K562 (cell line): ENCODE results near the gene PRDX2. TPM values are rescaled to one million over a fixed set of nuclear protein-coding genes. Genes with fewer than 3 reads are reported as not detected.

Source experiments
- ATAC-seq: fragments of 200-7000 bp; cut with Tn5 transposase; 3 replicates; pipeline ENCODE4 v1.9.1; 2020; ENCODE audit warnings: moderate library complexity
- BruUV-seq: library from RNA; stranded (reverse); fragments of 400-500 nt; replicated peaks from 2 replicates; lab custom pipeline; 2021; lab: Mats Ljungman, UMichigan
- CTCF ChIA-PET: fragments of 300-600 bp; formaldehyde crosslinking; extraction: SDS; loops from one replicate; lab custom pipeline; 2021; ENCODE audit warnings: low intra/inter-chr PET ratio; lab: Yijun Ruan, JAX
- POLR2A ChIA-PET: fragments of 300-600, 350-650 bp; sonication (Branson Sonifier 250); formaldehyde crosslinking; extraction: SDS; loops from one replicate; lab custom pipeline; 2021; ENCODE audit warnings: antibody characterized with exemption, inconsistent platforms; lab: Yijun Ruan, JAX
- DNase-seq, 4 experiments: peaks; one replicate each; pipeline versions ENCODE4 v3.0.0 to v3.0.0-alpha.2; 2011 to 2018; ENCODE audit warnings: low spot score in 3 of 4, mixed read lengths in 3 of 4; ENCODE audit errors: extremely low read depth in 1 of 4
- FAIRE-seq: peaks from 2 replicates; lab custom pipeline; 2011; peaks lifted over from hg19 to GRCh38; lab: Jason Lieb, UNC
- H2AFZ ChIP-seq: 2 replicates; pipeline ENCODE4 v1.6.0; 2011; ENCODE audit warnings: low read depth, low read length, control low read depth, inconsistent platforms
- H3K27ac ChIP-seq: fragments of 200-600 bp; 3 replicates; pipeline ENCODE4 v1.8.0; 2011; ENCODE audit warnings: low read depth, mild to moderate bottlenecking, control low read depth, inconsistent platforms, low read length, moderate library complexity, mixed read lengths; ENCODE audit errors: extremely low read depth
- H3K27me3 ChIP-seq, 2 experiments: fragments of 300-600 bp in 1 of 2; 2 replicates in 1 of 2; 3 replicates in 1 of 2; pipeline versions ENCODE4 v1.6.0 to v1.8.0; 2011; ENCODE audit warnings: inconsistent platforms in 2 of 2, low read length in 2 of 2, mild to moderate bottlenecking in 1 of 2, mixed read lengths in 1 of 2, moderate library complexity in 1 of 2; ENCODE audit not compliant: control insufficient read depth in 2 of 2, insufficient read depth in 2 of 2
- H3K36me3 ChIP-seq: fragments of 300-600 bp; 3 replicates; pipeline ENCODE4 v1.8.0; 2011; ENCODE audit warnings: mild to moderate bottlenecking, low read length, inconsistent platforms; ENCODE audit not compliant: control insufficient read depth, insufficient read depth
- H3K4me1 ChIP-seq, 2 experiments: fragments of 200-600 bp in 1 of 2; replicated peaks in 1 of 2; 2 replicates in 1 of 2; 3 replicates in 1 of 2; pipeline versions ENCODE4 v1.5.1 to v1.8.0; 2011; ENCODE audit warnings: inconsistent platforms in 2 of 2, low read length in 2 of 2, mild to moderate bottlenecking in 1 of 2, mixed read lengths in 1 of 2, moderate library complexity in 1 of 2; ENCODE audit not compliant: control insufficient read depth in 2 of 2, insufficient read depth in 2 of 2
- H3K4me2 ChIP-seq: 2 replicates; pipeline ENCODE4 v1.6.1; 2011; ENCODE audit warnings: low read length, control low read depth, inconsistent platforms, mixed read lengths; ENCODE audit not compliant: insufficient read depth
- H3K4me3 ChIP-seq: fragments of 200-600 bp; sonication (generic), shearing (Covaris generic); 2 replicates; pipeline ENCODE4 v1.5.1; 2016; ENCODE audit warnings: control low read depth, inconsistent platforms
- H3K79me2 ChIP-seq: fragments of 200-600 bp; 3 replicates; pipeline ENCODE4 v1.8.0; 2011; ENCODE audit warnings: low read length, inconsistent platforms; ENCODE audit not compliant: control insufficient read depth, insufficient read depth
- H3K9ac ChIP-seq, 2 experiments: 2 replicates each; pipeline versions ENCODE4 v1.6.0 to v1.6.1; 2011; ENCODE audit warnings: low read depth in 2 of 2, low read length in 2 of 2, control low read depth in 1 of 2, inconsistent platforms in 1 of 2, mild to moderate bottlenecking in 1 of 2, mixed read lengths in 1 of 2; ENCODE audit not compliant: insufficient read depth in 1 of 2
- H3K9me1 ChIP-seq: one replicate; pipeline ENCODE4 v1.6.0; 2011; ENCODE audit warnings: inconsistent platforms, mild to moderate bottlenecking, low read length, moderate library complexity; ENCODE audit not compliant: control insufficient read depth, insufficient read depth
- H3K9me3 ChIP-seq: replicated peaks from 2 replicates; pipeline ENCODE4 v1.5.1; 2011; ENCODE audit warnings: low read depth, low read length, inconsistent platforms; ENCODE audit not compliant: control insufficient read depth, insufficient read depth
- H4K20me1 ChIP-seq: replicated peaks from 2 replicates; pipeline ENCODE4 v1.6.1; 2011; ENCODE audit warnings: low read length, inconsistent platforms, mixed read lengths; ENCODE audit not compliant: control insufficient read depth, insufficient read depth
- CBX2 ChIP-seq: fragments of 200-600 bp; sonication (generic); IDR thresholded peaks from one replicate; pipeline ENCODE4 v1.6.1; 2012; ENCODE audit warnings: mild to moderate bottlenecking, low read length, inconsistent platforms; ENCODE audit not compliant: insufficient read depth, poor library complexity, severe bottlenecking
- GTF2B ChIP-seq: IDR thresholded peaks from 2 replicates; pipeline ENCODE4 v1.6.1; 2011; ENCODE audit not compliant: insufficient read length; ENCODE audit errors: extremely low read depth
- KAT8 ChIP-seq: fragments of 450-650 bp; IDR thresholded peaks from 2 replicates; pipeline ENCODE4 v1.6.1; 2016; ENCODE audit warnings: low read depth, mild to moderate bottlenecking
- KDM4B ChIP-seq, 2 experiments: fragments of 450-650 bp in 1 of 2; sonication (generic) in 1 of 2; IDR thresholded peaks; 2 replicates each; pipeline ENCODE4 v1.6.1; 2016 to 2017; ENCODE audit warnings: borderline replicate concordance in 2 of 2, antibody characterized with exemption in 1 of 2, low read depth in 1 of 2, mild to moderate bottlenecking in 1 of 2
- MTA1 ChIP-seq: fragments of 450-650 bp; IDR thresholded peaks from 2 replicates; pipeline ENCODE4 v1.6.1; 2017; ENCODE audit warnings: borderline replicate concordance
- NCOR1 ChIP-seq: fragments of 450-650 bp; IDR thresholded peaks from 2 replicates; pipeline ENCODE4 v1.6.1; 2016; ENCODE audit warnings: mild to moderate bottlenecking, moderate library complexity
- NR4A1 ChIP-seq, 2 experiments: fragments of 250-450 bp in 1 of 2; fragments of 450-650 bp in 1 of 2; sonication (Bioruptor Pico) in 1 of 2; IDR thresholded peaks; 2 replicates each; pipeline versions ENCODE4 v1.4.0 to v1.6.1; 2016 to 2020; ENCODE audit warnings: mild to moderate bottlenecking in 2 of 2, missing compliant biosample characterization in 1 of 2, missing genetic modification characterization in 1 of 2, moderate library complexity in 1 of 2
- POLR2AphosphoS5 ChIP-seq: IDR thresholded peaks from 2 replicates; pipeline ENCODE4 v1.6.1; 2011; ENCODE audit warnings: mild to moderate bottlenecking, low read depth, low read length, moderate library complexity; ENCODE audit not compliant: control insufficient read depth, insufficient read depth
- RFX5 ChIP-seq: IDR thresholded peaks from 2 replicates; pipeline ENCODE4 v1.6.1; 2011; ENCODE audit warnings: low read depth, mild to moderate bottlenecking, improper control_type of control experiment, low read length
- SAFB2 ChIP-seq: fragments of 200-400 bp; formaldehyde crosslinking; IDR thresholded peaks from 2 replicates; pipeline ENCODE4 v1.6.1; 2018; ENCODE audit warnings: borderline replicate concordance, low read length, low read depth, moderate library complexity; ENCODE audit not compliant: severe bottlenecking
- SPI1 ChIP-seq: IDR thresholded peaks from 2 replicates; pipeline ENCODE4 v1.6.1; 2011; ENCODE audit warnings: low read depth, low read length, control low read depth, borderline replicate concordance
- TAF9B ChIP-seq: fragments of 450-650 bp; IDR thresholded peaks from 2 replicates; pipeline ENCODE4 v1.6.1; 2018; ENCODE audit warnings: mild to moderate bottlenecking; ENCODE audit not compliant: partially characterized antibody
- YY1 ChIP-seq, 3 experiments: IDR thresholded peaks; 2 replicates each; pipeline ENCODE4 v1.6.1; 2011; ENCODE audit warnings: low read length in 2 of 3, mild to moderate bottlenecking in 2 of 3, moderate library complexity in 2 of 3, borderline replicate concordance in 1 of 3, control low read depth in 1 of 3, low read depth in 1 of 3; ENCODE audit not compliant: insufficient read depth in 3 of 3, insufficient replicate concordance in 2 of 3, control insufficient read depth in 1 of 3, insufficient read length in 1 of 3; ENCODE audit errors: extremely low read depth in 1 of 3
- ZBTB17 ChIP-seq: fragments of 450-650 bp; formaldehyde crosslinking; IDR thresholded peaks from 2 replicates; pipeline ENCODE4 v1.4.0; 2020; ENCODE audit warnings: mild to moderate bottlenecking
- ZNF184 ChIP-seq: sonication (generic); formaldehyde crosslinking; IDR thresholded peaks from 2 replicates; pipeline ENCODE4 v1.5.0; 2020; ENCODE audit warnings: missing genetic modification reagents
- ZNF197 ChIP-seq: fragments of 200-800 bp; sonication (Bioruptor generic); IDR thresholded peaks from 2 replicates; pipeline ENCODE4 v1.6.1; 2016; ENCODE audit warnings: low read depth, missing genetic modification characterization, missing compliant biosample characterization
- ZNF23 ChIP-seq: fragments of 250-450 bp; sonication (Bioruptor Pico); IDR thresholded peaks from 2 replicates; pipeline ENCODE4 v1.4.0; 2020; ENCODE audit warnings: mild to moderate bottlenecking
- ZNF239 ChIP-seq: fragments of 250-450 bp; sonication (Bioruptor Pico); IDR thresholded peaks from 2 replicates; pipeline ENCODE4 v1.4.0; 2020; ENCODE audit warnings: mild to moderate bottlenecking
- ZNF696 ChIP-seq: fragments of 250-450 bp; sonication (Bioruptor Pico); conservative IDR thresholded peaks from 2 replicates; pipeline ENCODE4 v1.4.0; 2020; ENCODE audit warnings: mild to moderate bottlenecking, moderate library complexity
- ZNF778 ChIP-seq: fragments of 450-650 bp; formaldehyde crosslinking; IDR thresholded peaks from 2 replicates; pipeline ENCODE4 v1.4.0; 2020; ENCODE audit warnings: mild to moderate bottlenecking, moderate library complexity
- ZNF780A ChIP-seq: fragments of 250-450 bp; sonication (Bioruptor Pico); IDR thresholded peaks from 2 replicates; pipeline ENCODE4 v1.5.0; 2021; ENCODE audit warnings: mild to moderate bottlenecking
- WGBS: fragments of 100-300 bp; shearing (Covaris generic); methylation state at CpG from one replicate; pipeline ENCODE4 v1.1.6; 2016; ENCODE audit warnings: low coverage, mixed read lengths; ENCODE audit not compliant: insufficient coverage; ENCODE audit errors: missing lambda C conversion rate; 5-methylcytosine and 5-hydroxymethylcytosine counted together
- in situ Hi-C: fragments of 300-500 bp; cut with MboI; formaldehyde crosslinking; loops from 4 replicates; pipeline ENCODE4 v1.15.0; 2018; ENCODE audit warnings: inconsistent platforms, mixed read lengths
- intact Hi-C: fragments of 100-400 bp; cut with micrococcal nuclease; formaldehyde crosslinking; loops from 2 replicates; pipeline ENCODE4 v1.14.2; 2022
- polyA plus RNA-seq, 8 experiments: library from polyadenylated mRNA; depleted of rRNA in 4 of 8; stranded (reverse) in 5 of 8; unstranded in 3 of 8; fragments of >200 nt; fragmentation: Nextera tagmentation in 2 of 8; fragmentation: Illumina TruSeq in 1 of 8; extraction: Ambion mirVana in 2 of 8; extraction: Trizol in 1 of 8; gene quantifications; 2 replicates each; pipeline versions ENCODE4 v1.2.1 to v1.2.3, GENCODE V29; 2011 to 2014; ENCODE audit warnings: inconsistent platforms in 1 of 8, missing spikeins in 1 of 8
- total RNA-seq, 7 experiments: library from RNA; depleted of rRNA in 6 of 7; stranded (reverse); fragments of >200 nt in 6 of 7; fragmentation: Illumina TruSeq in 2 of 7; extraction: Trizol in 2 of 7; gene quantifications; 2 replicates each; pipeline versions ENCODE4 v1.2.1 to v1.2.3, GENCODE V29; 2011 to 2021; ENCODE audit warnings: low replicate concordance in 1 of 7
- TF ChIP-seq, protein P1 (sequence below): fragments of 250-450 bp; sonication (Bioruptor Pico); IDR thresholded peaks from 2 replicates; pipeline ENCODE4 v1.5.0; 2020; ENCODE audit warnings: mild to moderate bottlenecking

PRDX2 gene
- total and polyA plus RNA-seq, 9 of the 15 experiments (the other 6 are each of a cell fraction or from before 2014, with no cell fraction given), result 206 to 1,183 (median 415) TPM

GRCh38 chr19:12778905-12779161, 22.8 kb downstream of the PRDX2 start:
- in situ Hi-C loops, result no loop called here
- CTCF ChIA-PET, result no interaction called here
- TSS peak; percentile 78 for BruUV-seq
- WGBS, result 14% methylated on average over 6 of the region's 6 CpGs
- intact Hi-C loops, result loop anchor here (5.0 kb wide), 1 partner anchor 63 kb away; no protein-coding TSS in a partner anchor
- Histone ChIP-seq H3K9ac (peak overlapping the region; percentile 59 to 89), H3K36me3 (no peaks in the 10 kb centered on the region), H3K4me1 (peaks cover 35 to 70% of the 10 kb centered on the region in 2 experiments), H4K20me1 (no peaks in the 10 kb centered on the region), H3K27me3 (no peaks in the 10 kb centered on the region), H3K9me1 (no peaks in the 10 kb centered on the region), H3K9me3 (no peaks in the 10 kb centered on the region), H3K79me2 (peaks cover 6% of the 10 kb centered on the region; the same call in 1 of the 3 replicates), H2AFZ (peak overlapping the region; percentile 83), H3K27ac (peak overlapping the region; percentile 68), H3K4me3 (peak overlapping the region; percentile 37), H3K4me2 (peak overlapping the region; percentile 85)
- no peak for ATAC-seq
- no peak for DNase-seq
- POLR2A ChIA-PET, result interaction anchor here (0.6 to 4.1 kb wide), 7 partner anchors 10 to 69 kb away, joined by 3 to 44 read pairs (median 4); partner anchors contain the start of genes GET3 and JUNB
- no peak for FAIRE-seq
- TF ChIP-seq CBX2 (no peak), TAF9B (peak; percentile 48), ZNF184 (CRISPR knock-in tag) (no peak), NCOR1 (no peak), ZNF239 (CRISPR knock-in tag) (no peak), ZBTB17 (CRISPR knock-in tag) (no peak), MTA1 (0 out of 2 replicates have a peak, but pooled peaks have one; percentile 7), SAFB2 (no peak), RFX5 (no peak), ZNF23 (CRISPR knock-in tag) (no peak), ZNF696 (CRISPR knock-in tag) (no peak), ZNF780A (no peak), POLR2AphosphoS5 (no peak), NR4A1 (CRISPR knock-in tag; IDR thresholded peaks at IDR 0.05) (no peak), NR4A1 (tag; IDR thresholded peaks at IDR 0.05) (no peak), KDM4B (IDR thresholded peaks at IDR 0.05; ENCODE audit: borderline replicate concordance in 2 of 2, low read depth in 1 of 2) (no peak), KAT8 (peak; percentile 27; the same call in 1 of the 2 replicates), ZNF778 (CRISPR knock-in tag) (no peak), GTF2B (no peak), ZNF197 (CRISPR knock-in tag) (no peak), SPI1 (no peak), YY1 (IDR thresholded peaks at IDR 0.05; ENCODE audit: borderline replicate concordance in 1 of 3, control insufficient read depth in 1 of 3, extremely low read depth in 1 of 3, insufficient read depth in 3 of 3, insufficient read length in 1 of 3, insufficient replicate concordance in 2 of 3, low read depth in 1 of 3, low read length in 2 of 3) (no peak)
- TF ChIP-seq, protein P1, sequence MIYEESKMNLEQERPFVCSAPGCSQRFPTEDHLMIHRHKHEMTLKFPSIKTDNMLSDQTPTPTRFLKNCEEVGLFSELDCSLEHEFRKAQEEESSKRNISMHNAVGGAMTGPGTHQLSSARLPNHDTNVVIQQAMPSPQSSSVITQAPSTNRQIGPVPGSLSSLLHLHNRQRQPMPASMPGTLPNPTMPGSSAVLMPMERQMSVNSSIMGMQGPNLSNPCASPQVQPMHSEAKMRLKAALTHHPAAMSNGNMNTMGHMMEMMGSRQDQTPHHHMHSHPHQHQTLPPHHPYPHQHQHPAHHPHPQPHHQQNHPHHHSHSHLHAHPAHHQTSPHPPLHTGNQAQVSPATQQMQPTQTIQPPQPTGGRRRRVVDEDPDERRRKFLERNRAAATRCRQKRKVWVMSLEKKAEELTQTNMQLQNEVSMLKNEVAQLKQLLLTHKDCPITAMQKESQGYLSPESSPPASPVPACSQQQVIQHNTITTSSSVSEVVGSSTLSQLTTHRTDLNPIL (CRISPR knock-in tag), result no peak
